BLaER1 (cell line): ENCODE measurements around the gene IRX5.

Source experiments
- H3K27ac ChIP-seq: shearing (Covaris generic); formaldehyde crosslinking; 2 replicates; pipeline ENCODE4 v1.8.1; 2022
- H3K27me3 ChIP-seq: shearing (Covaris generic); formaldehyde crosslinking; 2 replicates; pipeline ENCODE4 v1.8.1; 2022
- H3K36me3 ChIP-seq: shearing (Covaris generic); formaldehyde crosslinking; 2 replicates; pipeline ENCODE4 v1.8.1; 2022
- H3K4me1 ChIP-seq: shearing (Covaris generic); formaldehyde crosslinking; 2 replicates; pipeline ENCODE4 v1.8.1; 2022
- H3K4me2 ChIP-seq: shearing (Covaris generic); formaldehyde crosslinking; 2 replicates; pipeline ENCODE4 v1.8.1; 2022
- H3K4me3 ChIP-seq: shearing (Covaris generic); formaldehyde crosslinking; 2 replicates; pipeline ENCODE4 v1.8.1; 2022
- H3K9ac ChIP-seq: shearing (Covaris generic); formaldehyde crosslinking; 2 replicates; pipeline ENCODE4 v1.8.1; 2022
- H3K9me3 ChIP-seq: shearing (Covaris generic); formaldehyde crosslinking; 2 replicates; pipeline ENCODE4 v1.8.1; 2022
- H4K20me1 ChIP-seq: shearing (Covaris generic); formaldehyde crosslinking; 2 replicates; pipeline ENCODE4 v1.8.1; 2022
- Cebpa-rat ChIP-seq: shearing (Covaris generic); IDR thresholded peaks from 2 replicates; pipeline ENCODE4 v1.8.1; 2022

Gene IRX5

GRCh38 chr16:54911079-54911478 lies 19.6 kb upstream of the IRX5 start:
- no peak overlapping the region for H3K9ac ChIP-seq
- TF ChIP-seq Cebpa-rat = no peak
- no peak overlapping the region for H3K4me2 ChIP-seq
- H3K36me3 ChIP-seq = no peaks in the 10 kb centered on the region
- H3K9me3 ChIP-seq = no peaks in the 10 kb centered on the region
- H3K4me3 ChIP-seq = no peak overlapping the region
- no peaks in the 10 kb centered on the region for H4K20me1 ChIP-seq
- H3K27ac ChIP-seq = no peak overlapping the region
- H3K27me3 ChIP-seq = no peaks in the 10 kb centered on the region
- no peaks in the 10 kb centered on the region for H3K4me1 ChIP-seq

GRCh38 chr16:54912720-54913119 lies 17.9 kb upstream of the IRX5 start:
- no peak overlapping the region for H3K27ac ChIP-seq
- H3K4me1 ChIP-seq = no peaks in the 10 kb centered on the region
- H3K4me2 ChIP-seq = no peak overlapping the region
- no peaks in the 10 kb centered on the region for H3K27me3 ChIP-seq
- H3K36me3 ChIP-seq = peaks cover under 1% of the 10 kb centered on the region; the same call in 1 of the 2 replicates
- no peak overlapping the region for H3K4me3 ChIP-seq
- no peak overlapping the region for H3K9ac ChIP-seq
- TF ChIP-seq Cebpa-rat = no peak
- H4K20me1 ChIP-seq = no peaks in the 10 kb centered on the region
- H3K9me3 ChIP-seq = no peaks in the 10 kb centered on the region

- H3K4me2 ChIP-seq = no peak overlapping the region
- peaks cover 4% of the 10 kb centered on the region; the same call in 1 of the 2 replicates for H3K36me3 ChIP-seq
- H3K9me3 ChIP-seq = no peaks in the 10 kb centered on the region
- no peak overlapping the region for H3K4me3 ChIP-seq
- H3K27me3 ChIP-seq = peaks cover 21% of the 10 kb centered on the region
- peaks cover 53% of the 10 kb centered on the region for H4K20me1 ChIP-seq
- no peak for TF ChIP-seq Cebpa-rat
- no peak overlapping the region for H3K27ac ChIP-seq
- no peak overlapping the region for H3K9ac ChIP-seq
- no peaks in the 10 kb centered on the region for H3K4me1 ChIP-seq
Observed at GRCh38 chr16:54921206-54921824, 9.3 kb upstream of the IRX5 start.

- H3K4me1 ChIP-seq = peaks cover 10% of the 10 kb centered on the region
- H3K4me3 ChIP-seq = no peak overlapping the region
- H3K4me2 ChIP-seq = no peak overlapping the region
- H4K20me1 ChIP-seq = peaks cover 71% of the 10 kb centered on the region
- no peak overlapping the region for H3K27ac ChIP-seq
- H3K9me3 ChIP-seq = no peaks in the 10 kb centered on the region
- no peak overlapping the region for H3K9ac ChIP-seq
- no peaks in the 10 kb centered on the region for H3K36me3 ChIP-seq
- no peak for TF ChIP-seq Cebpa-rat
- H3K27me3 ChIP-seq = peaks cover 39% of the 10 kb centered on the region
Observed at GRCh38 chr16:54923055-54923473, 7.6 kb upstream of the IRX5 start.

GRCh38 chr16:54923988-54924387 lies 6.7 kb upstream of the IRX5 start:
- H3K27ac ChIP-seq = no peak overlapping the region
- peaks cover 71% of the 10 kb centered on the region for H4K20me1 ChIP-seq
- H3K4me2 ChIP-seq = no peak overlapping the region
- H3K4me1 ChIP-seq = peaks cover 10% of the 10 kb centered on the region
- TF ChIP-seq Cebpa-rat = no peak
- H3K36me3 ChIP-seq = no peaks in the 10 kb centered on the region
- H3K27me3 ChIP-seq = peaks cover 43% of the 10 kb centered on the region
- H3K4me3 ChIP-seq = no peak overlapping the region
- H3K9ac ChIP-seq = no peak overlapping the region
- no peaks in the 10 kb centered on the region for H3K9me3 ChIP-seq

GRCh38 chr16:54926166-54926838 lies 4.4 kb upstream of the IRX5 start:
- Histone ChIP-seq H3K4me3 (no peak overlapping the region), H3K4me1 (peaks cover 17% of the 10 kb centered on the region), H3K4me2 (no peak overlapping the region), H3K27me3 (peaks cover 57% of the 10 kb centered on the region), H3K9ac (no peak overlapping the region), H4K20me1 (peaks cover 66% of the 10 kb centered on the region), H3K27ac (no peak overlapping the region), H3K36me3 (no peaks in the 10 kb centered on the region), H3K9me3 (no peaks in the 10 kb centered on the region)
- TF ChIP-seq Cebpa-rat = no peak

- Histone ChIP-seq H3K27ac (no peak overlapping the region), H4K20me1 (peaks cover 67% of the 10 kb centered on the region), H3K36me3 (no peaks in the 10 kb centered on the region), H3K9me3 (peaks cover 6% of the 10 kb centered on the region), H3K4me3 (peak overlapping the region; percentile 86), H3K9ac (peak overlapping the region; percentile 64; the same call in 1 of the 2 replicates), H3K27me3 (peaks cover 68% of the 10 kb centered on the region), H3K4me2 (peak overlapping the region; percentile 87), H3K4me1 (peaks cover 26% of the 10 kb centered on the region)
- TF ChIP-seq Cebpa-rat = no peak
Observed at GRCh38 chr16:54927125-54928015, 3.3 kb upstream of the IRX5 start.

GRCh38 chr16:54928016-54928356 lies 2.7 kb upstream of the IRX5 start:
- Histone ChIP-seq H3K4me1 (peaks cover 27% of the 10 kb centered on the region), H4K20me1 (peaks cover 67% of the 10 kb centered on the region), H3K4me3 (peak overlapping the region; percentile 86), H3K36me3 (no peaks in the 10 kb centered on the region), H3K9ac (peak overlapping the region; percentile 64; the same call in 1 of the 2 replicates), H3K4me2 (peak overlapping the region; percentile 87), H3K27ac (no peak overlapping the region), H3K9me3 (peaks cover 12% of the 10 kb centered on the region), H3K27me3 (peaks cover 72% of the 10 kb centered on the region)
- no peak for TF ChIP-seq Cebpa-rat

- TF ChIP-seq Cebpa-rat = no peak
- peak overlapping the region; percentile 87 for H3K4me2 ChIP-seq
Observed at GRCh38 chr16:54928411-54929089, 2.1 kb upstream of the IRX5 start.

More at GRCh38 chr16:54928411-54929089, 2.1 kb upstream of the IRX5 start:
- Histone ChIP-seq H3K4me3 (peak overlapping the region; percentile 86), H3K36me3 (no peaks in the 10 kb centered on the region), H3K4me1 (peaks cover 32% of the 10 kb centered on the region), H3K27me3 (peaks cover 72% of the 10 kb centered on the region), H3K9ac (peak overlapping the region; percentile 86), H4K20me1 (peaks cover 67% of the 10 kb centered on the region), H3K9me3 (peaks cover 15% of the 10 kb centered on the region), H3K27ac (peak overlapping the region; percentile 93)
